Calu3 (cell line): Measurements from ENCODE around the gene PPP2R2C. TPM values are rescaled to one million over a fixed set of nuclear protein-coding genes. Genes with fewer than 3 reads are reported as not detected.

ENCODE experiments used
- BruUV-seq: library from RNA; stranded (reverse); fragments of 400-500 nt; replicated peaks from 2 replicates; lab custom pipeline; 2021; lab: Mats Ljungman, UMichigan
- CTCF ChIA-PET: fragments of 300-600 bp; sonication (Branson Sonifier 250); formaldehyde crosslinking; loops from one replicate; lab custom pipeline; 2022; ENCODE audit warnings: antibody characterized with exemption; lab: Charles Lee
- DNase-seq: peaks from one replicate; pipeline ENCODE4 v3.0.0; 2022
- H3K27ac Mint-ChIP-seq: one replicate; pipeline ENCODE4 v1.8.0; 2022; ENCODE audit warnings: mixed read lengths; ENCODE audit not compliant: unreplicated experiment
- H3K27me3 Mint-ChIP-seq: one replicate; pipeline ENCODE4 v1.8.0; 2022; ENCODE audit warnings: mixed read lengths; ENCODE audit not compliant: unreplicated experiment
- H3K36me3 Mint-ChIP-seq: one replicate; pipeline ENCODE4 v1.8.0; 2022; ENCODE audit warnings: mild to moderate bottlenecking, moderate library complexity, mixed read lengths; ENCODE audit not compliant: insufficient read depth, unreplicated experiment
- H3K4me1 Mint-ChIP-seq: one replicate; pipeline ENCODE4 v1.8.0; 2022; ENCODE audit warnings: mild to moderate bottlenecking, low read depth, mixed read lengths; ENCODE audit not compliant: unreplicated experiment
- H3K4me3 Mint-ChIP-seq: one replicate; pipeline ENCODE4 v1.8.0; 2022; ENCODE audit warnings: mild to moderate bottlenecking, low read depth, moderate library complexity, mixed read lengths; ENCODE audit not compliant: unreplicated experiment
- H3K9me3 Mint-ChIP-seq: one replicate; pipeline ENCODE4 v1.8.0; 2022; ENCODE audit warnings: low read depth, mixed read lengths; ENCODE audit not compliant: unreplicated experiment
- intact Hi-C: fragments of 100-400 bp; cut with micrococcal nuclease; formaldehyde crosslinking; loops from one replicate; pipeline ENCODE4 v1.10.0; 2022; ENCODE audit not compliant: unreplicated experiment
- total RNA-seq: library from RNA; stranded (reverse); gene quantifications from 2 replicates; pipeline ENCODE4 v1.2.3, GENCODE V29; 2022
- TF ChIP-seq, protein P1 (sequence below): fragments of 200-600 bp; IDR thresholded peaks from one replicate; pipeline ENCODE4 v1.8.0; 2022; ENCODE audit warnings: antibody characterized with exemption; ENCODE audit not compliant: unreplicated experiment

Gene PPP2R2C
- total RNA-seq, 1 experiment from 2014 or later, result 9.4 TPM

DNA sequence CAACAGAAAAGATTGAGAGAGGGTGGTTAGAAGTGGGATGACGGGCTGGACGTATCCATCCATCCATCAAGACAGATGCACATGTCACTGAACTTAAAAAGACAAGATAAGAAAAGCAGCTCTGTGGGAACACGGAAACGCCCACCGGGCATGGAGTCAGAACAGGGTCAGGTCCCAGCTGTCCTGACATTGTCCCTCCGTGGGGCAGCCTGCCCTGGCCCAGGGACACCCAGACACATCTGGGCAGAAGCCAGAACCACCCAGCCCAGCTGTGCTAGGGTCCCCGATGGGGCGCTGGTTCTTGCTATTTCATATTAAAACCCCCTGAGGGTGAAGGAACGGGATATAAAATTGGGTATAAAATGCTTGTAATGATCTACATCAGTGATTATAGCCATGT, 88.5 kb downstream of the PPP2R2C start:
- no peak for DNase-seq
- CTCF ChIA-PET, result no interaction called here
- H3K27me3 Mint-ChIP-seq, result peaks cover 8% of the 10 kb centered on the region
- intact Hi-C loops, result no loop called here
- H3K4me1 Mint-ChIP-seq, result no peaks in the 10 kb centered on the region
- no peaks in the 10 kb centered on the region for H3K36me3 Mint-ChIP-seq
- H3K9me3 Mint-ChIP-seq, result no peaks in the 10 kb centered on the region
- no peak overlapping the region for H3K4me3 Mint-ChIP-seq
- TF ChIP-seq, protein P1, sequence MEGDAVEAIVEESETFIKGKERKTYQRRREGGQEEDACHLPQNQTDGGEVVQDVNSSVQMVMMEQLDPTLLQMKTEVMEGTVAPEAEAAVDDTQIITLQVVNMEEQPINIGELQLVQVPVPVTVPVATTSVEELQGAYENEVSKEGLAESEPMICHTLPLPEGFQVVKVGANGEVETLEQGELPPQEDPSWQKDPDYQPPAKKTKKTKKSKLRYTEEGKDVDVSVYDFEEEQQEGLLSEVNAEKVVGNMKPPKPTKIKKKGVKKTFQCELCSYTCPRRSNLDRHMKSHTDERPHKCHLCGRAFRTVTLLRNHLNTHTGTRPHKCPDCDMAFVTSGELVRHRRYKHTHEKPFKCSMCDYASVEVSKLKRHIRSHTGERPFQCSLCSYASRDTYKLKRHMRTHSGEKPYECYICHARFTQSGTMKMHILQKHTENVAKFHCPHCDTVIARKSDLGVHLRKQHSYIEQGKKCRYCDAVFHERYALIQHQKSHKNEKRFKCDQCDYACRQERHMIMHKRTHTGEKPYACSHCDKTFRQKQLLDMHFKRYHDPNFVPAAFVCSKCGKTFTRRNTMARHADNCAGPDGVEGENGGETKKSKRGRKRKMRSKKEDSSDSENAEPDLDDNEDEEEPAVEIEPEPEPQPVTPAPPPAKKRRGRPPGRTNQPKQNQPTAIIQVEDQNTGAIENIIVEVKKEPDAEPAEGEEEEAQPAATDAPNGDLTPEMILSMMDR, result no peak
- BruUV-seq, result no TSS peak
- H3K27ac Mint-ChIP-seq, result no peak overlapping the region

DNA sequence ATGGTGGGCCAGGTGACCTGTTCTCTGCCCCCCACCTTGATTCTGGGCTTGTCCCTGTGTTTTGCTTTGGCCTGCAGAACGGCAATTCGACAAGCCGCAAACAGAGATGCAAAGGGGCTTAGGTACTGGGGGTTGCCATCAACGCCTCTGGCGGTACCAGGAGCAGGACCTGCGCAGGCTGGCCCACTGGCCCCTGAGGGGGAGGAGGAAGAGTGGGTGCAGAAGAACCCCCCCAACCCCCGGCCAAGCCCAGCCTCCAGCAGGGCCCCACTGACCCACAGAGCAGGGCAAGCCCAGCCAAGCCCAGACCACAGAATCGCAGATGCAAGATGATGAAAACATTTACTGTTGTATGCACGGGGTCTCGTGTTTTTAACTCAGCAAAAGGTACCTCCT, 89.4 kb downstream of the PPP2R2C start:
- Mint-ChIP-seq H3K4me1 (no peaks in the 10 kb centered on the region), H3K27ac (no peak overlapping the region), H3K9me3 (no peaks in the 10 kb centered on the region), H3K36me3 (no peaks in the 10 kb centered on the region), H3K27me3 (peaks cover 8% of the 10 kb centered on the region), H3K4me3 (no peak overlapping the region)
- DNase-seq, result no peak
- TF ChIP-seq, protein P1, result no peak
- BruUV-seq, result no TSS peak
- intact Hi-C loops, result no loop called here
- CTCF ChIA-PET, result no interaction called here

DNA sequence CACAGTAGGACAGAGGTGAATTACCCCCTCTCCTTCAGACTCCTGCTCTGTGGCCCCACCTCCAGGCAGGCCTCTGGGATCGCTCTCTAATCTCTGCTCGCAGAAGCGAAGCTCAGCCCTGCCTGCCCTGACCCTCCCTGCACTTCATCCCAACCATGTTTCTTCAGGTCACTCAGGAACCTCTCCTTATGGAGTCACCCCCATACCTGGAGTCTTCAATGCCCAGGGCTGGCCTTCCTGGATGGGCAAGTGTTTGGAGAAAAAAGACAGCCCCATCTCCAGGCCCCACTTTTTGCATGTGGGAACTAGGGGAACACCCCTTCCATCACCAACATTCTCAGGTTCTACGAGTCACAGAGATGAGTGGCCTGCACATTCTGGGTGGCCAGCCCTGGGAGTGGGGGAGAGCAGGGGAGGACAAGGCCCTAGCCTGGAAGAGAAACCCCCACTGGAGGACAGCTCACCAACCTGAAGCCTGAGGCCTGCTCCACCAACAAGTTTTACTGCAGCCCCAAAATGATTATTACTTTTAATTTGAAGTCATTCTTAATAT, 90.8 kb downstream of the PPP2R2C start:
- no TSS peak for BruUV-seq
- Mint-ChIP-seq H3K4me1 (no peaks in the 10 kb centered on the region), H3K27me3 (peaks cover 8% of the 10 kb centered on the region), H3K27ac (no peak overlapping the region), H3K4me3 (no peak overlapping the region), H3K9me3 (no peaks in the 10 kb centered on the region), H3K36me3 (no peaks in the 10 kb centered on the region)
- intact Hi-C loops, result no loop called here
- no peak for DNase-seq
- TF ChIP-seq, protein P1, result no peak
- CTCF ChIA-PET, result no interaction called here

DNA sequence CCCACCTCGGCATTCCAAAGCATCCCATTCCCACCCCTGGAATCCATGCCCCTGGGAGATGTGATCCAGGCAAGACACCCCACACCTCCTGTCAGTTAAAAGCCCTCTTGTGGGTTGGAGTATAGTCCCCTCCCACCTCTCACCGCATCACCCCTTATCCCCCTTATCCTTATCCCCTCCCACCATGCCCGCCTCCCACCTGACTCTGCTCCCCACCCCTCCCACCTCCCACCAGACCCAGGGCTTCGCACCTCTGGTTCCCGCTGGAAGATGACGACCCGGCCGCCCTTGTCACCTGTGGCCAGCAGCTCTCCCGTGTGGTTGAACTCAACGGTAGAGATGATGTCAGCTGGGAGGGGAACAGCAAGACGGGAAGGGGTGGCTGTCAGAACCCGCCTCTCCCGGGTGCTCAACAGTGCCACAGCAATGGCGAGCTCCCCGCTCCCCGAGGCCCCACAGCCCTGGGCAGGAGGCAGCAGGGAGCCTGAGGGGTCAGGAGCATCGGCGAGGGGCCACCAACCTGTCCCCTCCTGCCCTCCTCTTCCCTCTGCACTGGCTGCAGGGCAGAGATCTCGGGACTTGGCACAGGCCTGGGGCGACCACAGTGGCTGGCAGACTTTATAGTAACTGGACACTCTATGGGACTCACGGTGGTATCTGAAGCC, 91.5 kb downstream of the PPP2R2C start:
- Mint-ChIP-seq H3K4me3 (no peak overlapping the region), H3K9me3 (no peaks in the 10 kb centered on the region), H3K4me1 (no peaks in the 10 kb centered on the region), H3K27me3 (peaks cover 8% of the 10 kb centered on the region), H3K27ac (no peak overlapping the region), H3K36me3 (no peaks in the 10 kb centered on the region)
- no TSS peak for BruUV-seq
- no peak for DNase-seq
- CTCF ChIA-PET, result no interaction called here
- intact Hi-C loops, result no loop called here
- TF ChIP-seq, protein P1, result no peak
